CD4-positive, alpha-beta T cell treated with Interleukin-6 at 100 ng/mL for 8 hours (primary cell): Measurements from ENCODE around the gene SIM2.

ENCODE experiments used
- DNase-seq: peaks from one replicate; pipeline ENCODE4 v3.0.0-alpha.2; 2020; ENCODE audit warnings: mixed read lengths, low spot score

The SIM2 gene

DNA sequence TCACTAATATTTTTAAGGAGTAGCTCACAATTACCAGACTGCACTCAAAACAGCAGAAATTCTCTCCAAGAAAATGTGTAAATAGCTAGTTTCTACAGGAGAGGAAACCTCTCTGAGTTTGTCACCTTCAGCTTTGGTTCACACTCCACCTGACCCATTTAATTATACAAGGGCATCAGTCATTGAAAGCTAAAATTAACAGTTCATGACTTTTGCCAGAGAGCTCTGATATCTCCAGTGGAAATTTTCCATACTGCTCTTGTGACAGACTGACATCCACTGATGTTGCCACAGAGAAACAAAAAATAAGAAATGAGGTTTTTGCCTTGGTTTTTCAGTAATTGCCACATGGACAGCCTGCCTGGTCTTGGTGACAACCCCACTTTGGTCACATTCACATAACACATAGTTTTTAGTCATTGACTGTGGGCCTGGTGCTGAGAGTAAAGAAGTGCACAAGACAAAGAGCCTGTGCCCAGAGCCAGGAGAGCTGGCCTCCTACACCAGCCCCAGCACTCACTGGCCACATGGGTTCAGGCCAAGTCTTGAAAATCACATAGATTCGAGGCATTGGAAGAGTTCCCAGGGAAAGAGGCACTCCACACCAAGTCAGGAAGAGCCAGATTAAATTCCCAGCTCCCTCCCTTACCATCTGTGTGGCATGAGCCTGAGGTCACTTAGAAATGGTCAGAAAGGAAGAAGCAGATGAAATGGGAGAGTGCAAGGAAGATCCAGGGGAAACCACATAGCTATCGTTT is 13.8 kb upstream of the SIM2 start:
- DNase-seq: no peak

DNA sequence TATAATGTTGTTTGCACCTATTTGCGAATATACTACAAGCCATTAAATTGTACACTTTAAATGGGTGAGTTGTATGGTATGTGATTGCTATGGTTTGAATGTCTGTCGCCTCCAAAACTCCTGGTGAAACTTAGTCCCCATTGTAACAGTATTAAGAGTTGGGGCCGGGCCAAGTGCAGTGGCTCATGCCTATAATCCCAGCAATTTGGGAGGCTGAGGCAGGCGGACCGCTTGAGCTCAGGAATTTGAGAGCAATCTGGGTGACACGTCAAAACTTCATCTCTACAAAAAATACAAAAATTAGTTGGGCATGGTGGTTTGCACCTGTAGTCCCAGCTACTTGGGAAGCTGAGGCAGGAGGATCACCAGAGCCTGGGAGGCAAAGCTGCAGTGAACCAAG is 12.0 kb upstream of the SIM2 start:
- no peak for DNase-seq

DNA sequence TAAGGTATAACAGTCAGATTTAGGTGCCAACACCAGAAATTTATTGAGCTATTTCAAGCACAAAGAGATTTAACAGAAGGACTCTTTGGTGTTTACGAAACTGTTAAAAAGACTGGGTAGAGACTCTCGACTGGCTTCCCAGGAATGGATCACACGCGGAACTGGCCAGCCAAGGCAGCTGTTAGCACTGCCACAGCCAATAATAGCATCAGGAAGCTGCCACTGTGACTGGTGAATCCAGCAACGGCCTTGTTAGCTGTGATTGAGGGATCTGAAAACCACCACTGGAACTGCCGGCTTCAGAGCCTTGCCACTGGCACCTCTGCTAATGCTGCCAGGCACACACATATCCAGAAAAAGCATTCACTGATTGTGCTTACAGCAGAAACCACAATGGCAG is 10.6 kb upstream of the SIM2 start:
- DNase-seq: no peak

- no peak for DNase-seq
Observed at GRCh38 chr21:36689324-36689723, 9.6 kb upstream of the SIM2 start.

DNA sequence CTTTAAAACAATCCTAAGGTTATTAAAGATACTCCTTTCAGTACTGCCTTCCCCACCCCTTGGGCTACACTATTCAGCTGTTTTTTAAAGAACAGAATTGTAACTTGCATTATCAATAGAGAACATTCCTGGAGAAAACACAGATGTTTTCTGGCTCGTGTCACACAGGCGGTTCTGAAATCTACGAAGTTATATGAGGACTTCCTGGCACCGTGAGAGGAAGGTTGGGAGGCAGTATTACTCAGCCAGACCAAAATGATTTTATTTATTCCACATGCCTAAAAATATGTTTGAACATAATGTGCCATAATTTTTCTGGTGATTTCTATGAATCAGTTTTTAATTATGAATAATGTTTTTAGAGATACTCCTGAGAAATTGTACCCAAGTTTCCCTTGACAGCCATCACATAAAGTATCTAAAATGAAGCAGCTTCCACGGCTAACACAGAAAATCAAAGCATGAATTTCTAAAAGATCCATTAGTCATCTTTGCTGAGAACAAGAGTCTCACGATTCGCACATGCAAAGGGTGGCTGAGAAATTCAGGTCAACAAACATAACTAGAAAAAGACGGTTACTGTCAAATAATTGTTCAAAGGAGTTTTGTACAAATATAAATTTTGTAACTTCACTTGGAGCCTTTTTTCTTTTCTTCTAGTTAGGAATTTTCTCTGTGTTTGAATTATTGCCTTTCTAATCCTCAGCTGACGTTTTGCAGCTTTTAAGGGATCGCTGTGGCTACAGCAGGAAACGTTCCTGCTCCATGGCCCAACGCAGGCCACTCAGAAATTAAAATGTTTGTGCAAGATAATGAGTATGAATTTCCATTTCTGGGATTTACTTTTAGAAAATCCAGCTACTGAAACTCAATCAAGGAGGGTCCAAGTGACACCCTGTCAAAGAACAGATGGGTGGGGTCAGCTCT is 8.0 kb upstream of the SIM2 start:
- DNase-seq: no peak

DNA sequence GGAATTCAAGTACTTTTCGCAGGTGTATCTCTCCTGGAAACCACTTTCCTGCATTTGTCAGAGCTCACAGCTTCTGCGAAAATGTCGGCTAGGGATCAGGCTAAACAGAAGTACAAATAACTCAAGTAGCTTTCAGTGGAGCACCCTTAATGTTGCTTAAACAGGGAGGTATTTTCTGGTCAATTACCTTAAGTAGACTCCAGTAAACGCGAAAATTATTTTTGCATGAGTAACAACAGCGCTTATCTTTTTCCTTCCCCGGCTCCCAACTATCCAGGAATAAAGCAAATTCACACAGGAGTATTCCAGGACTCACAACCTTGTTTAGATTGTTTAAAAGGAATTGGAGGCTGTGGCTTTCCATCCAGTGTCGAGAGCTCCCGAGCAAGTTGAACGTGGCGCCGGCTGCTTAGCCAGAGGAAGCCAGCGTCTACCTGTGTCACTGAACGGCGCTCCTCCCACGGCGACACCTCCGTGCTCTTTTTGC is 7.3 kb upstream of the SIM2 start:
- no peak for DNase-seq

DNA sequence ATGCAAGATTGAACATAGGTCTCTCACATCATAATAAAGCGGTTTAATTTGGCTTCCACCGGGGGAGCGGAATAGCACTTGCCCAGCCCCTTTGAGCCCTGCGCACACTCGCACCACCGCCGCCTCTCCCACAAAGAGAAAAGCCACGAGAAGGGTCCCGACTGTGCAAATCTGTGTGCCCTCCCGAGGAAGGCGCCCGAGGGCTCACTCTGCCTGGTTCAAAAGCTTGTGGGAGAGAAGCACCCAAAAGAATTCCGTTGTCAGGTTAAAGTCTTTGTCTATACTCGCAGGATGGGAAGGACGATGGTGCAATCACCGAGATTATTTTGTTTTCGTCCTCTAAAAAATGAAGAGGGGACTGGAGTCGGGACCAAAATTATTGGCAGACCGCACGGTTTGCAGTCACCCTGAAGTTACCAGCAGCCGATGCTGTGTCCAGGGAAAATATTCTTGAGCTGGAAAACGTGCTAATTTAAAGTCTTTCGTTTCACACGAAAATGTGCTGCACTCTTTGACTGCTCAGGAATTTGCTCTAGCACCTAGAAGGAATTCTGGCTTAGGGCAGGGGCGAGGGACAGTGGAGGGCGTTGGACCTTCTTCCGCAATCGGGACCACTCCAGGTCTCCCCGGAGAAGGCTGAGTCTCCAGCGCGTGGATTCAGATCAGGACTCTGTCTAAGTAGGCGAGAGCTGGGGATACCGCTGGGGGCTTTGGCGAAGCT is 6.6 kb upstream of the SIM2 start:
- no peak for DNase-seq

- no peak for DNase-seq
Observed at GRCh38 chr21:36692835-36693488, 6.0 kb upstream of the SIM2 start.

- no peak for DNase-seq
Observed at GRCh38 chr21:36693489-36694030, 5.4 kb upstream of the SIM2 start.

GRCh38 chr21:36694031-36694515 is 4.8 kb upstream of the SIM2 start:
- no peak for DNase-seq

GRCh38 chr21:36694593-36695282 is 4.2 kb upstream of the SIM2 start:
- no peak for DNase-seq

- DNase-seq: no peak
Observed at GRCh38 chr21:36695283-36695634, 3.7 kb upstream of the SIM2 start.

GRCh38 chr21:36695671-36696389 is 3.1 kb upstream of the SIM2 start:
- DNase-seq: no peak

- DNase-seq: no peak
Observed at GRCh38 chr21:36696390-36697059, 2.4 kb upstream of the SIM2 start.

- no peak for DNase-seq
Observed at GRCh38 chr21:36697060-36697850, 1.7 kb upstream of the SIM2 start.

DNA sequence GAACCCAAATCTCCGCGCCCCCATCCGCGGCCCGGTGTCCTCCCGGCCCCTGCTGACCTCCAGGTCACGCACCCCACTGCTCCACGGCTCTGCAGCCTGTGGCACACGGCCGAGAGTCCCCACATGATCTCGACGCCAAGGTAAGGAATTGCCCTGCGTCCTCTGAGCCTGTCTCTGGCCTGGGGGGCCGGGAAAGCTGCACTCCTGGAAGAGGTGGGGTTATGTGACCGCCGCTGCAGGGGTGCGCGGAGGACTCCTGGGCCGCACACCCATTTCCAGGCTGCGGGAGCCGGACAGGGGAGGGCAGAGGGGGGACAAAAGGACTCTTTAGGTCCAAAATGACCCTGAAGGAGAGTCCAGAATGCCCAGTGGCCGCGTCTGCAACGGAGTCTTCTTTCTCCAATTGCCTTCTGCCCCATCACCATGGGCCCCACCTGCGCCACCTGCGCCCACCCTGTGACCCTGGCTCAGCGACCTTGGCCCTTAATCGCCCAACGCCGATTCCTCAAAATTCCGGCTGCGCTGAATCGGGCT is 997 bp upstream of the SIM2 start:
- no peak for DNase-seq

- DNase-seq: no peak
Observed at GRCh38 chr21:36698385-36698980, 432 bp upstream of the SIM2 start.
